Measurements from ENCODE around the gene OXLD1. TPM values are rescaled to one million over a fixed set of nuclear protein-coding genes. Genes with fewer than 3 reads are reported as not detected.

OXLD1 gene
- total RNA-seq, 2 donors from 2014 or later = 19.3 to 19.6 TPM

GRCh38 chr17:81651692-81652091 lies 14.7 kb downstream of the OXLD1 start:
- TF ChIP-seq CTCF (IDR thresholded peaks at IDR 0.05) = no peak

GRCh38 chr17:81650951-81651350 lies 15.5 kb downstream of the OXLD1 start:
- Histone ChIP-seq H3K27me3 (peaks cover 4 to 9% of the 10 kb centered on the region in 2 donors), H3K27ac (no peak overlapping the region), H3K4me3 (no peak overlapping the region), H3K36me3 (no peaks in the 10 kb centered on the region), H3K9me3 (peaks cover 0 to 6% of the 10 kb centered on the region in 2 donors), H3K4me1 (no peaks in the 10 kb centered on the region)
- no peak for DNase-seq (ENCODE audit: low spot score)
- TF ChIP-seq CTCF (IDR thresholded peaks at IDR 0.05) = no peak

More at GRCh38 chr17:81651692-81652091, 14.7 kb downstream of the OXLD1 start:
- H3K27me3 ChIP-seq = peaks cover 4 to 9% of the 10 kb centered on the region in 2 donors
- no peaks in the 10 kb centered on the region for H3K36me3 ChIP-seq
- H3K4me3 ChIP-seq = no peak overlapping the region
- no peaks in the 10 kb centered on the region for H3K4me1 ChIP-seq
- peaks cover 0 to 6% of the 10 kb centered on the region in 2 donors for H3K9me3 ChIP-seq
- no peak overlapping the region for H3K27ac ChIP-seq
- no peak for DNase-seq (ENCODE audit: low spot score)

- DNase-seq (ENCODE audit: low spot score) = no peak
- no peak overlapping the region for H3K27ac ChIP-seq
- H3K4me3 ChIP-seq = no peak overlapping the region
- TF ChIP-seq CTCF (IDR thresholded peaks at IDR 0.05) = no peak
- peaks cover 4 to 9% of the 10 kb centered on the region in 2 donors for H3K27me3 ChIP-seq
- no peaks in the 10 kb centered on the region for H3K4me1 ChIP-seq
- peaks cover 0 to 6% of the 10 kb centered on the region in 2 donors for H3K9me3 ChIP-seq
- no peaks in the 10 kb centered on the region for H3K36me3 ChIP-seq
These were observed 17.7 kb downstream of the OXLD1 start for GRCh38 chr17:81648707-81649085.

- H3K27me3 ChIP-seq = peaks cover 4 to 9% of the 10 kb centered on the region in 2 donors
- no peak overlapping the region for H3K4me3 ChIP-seq
- no peak for TF ChIP-seq CTCF (IDR thresholded peaks at IDR 0.05)
- no peaks in the 10 kb centered on the region for H3K36me3 ChIP-seq
- H3K27ac ChIP-seq = no peak overlapping the region
- no peaks in the 10 kb centered on the region for H3K4me1 ChIP-seq
- peaks cover 0 to 6% of the 10 kb centered on the region in 2 donors for H3K9me3 ChIP-seq
- DNase-seq (ENCODE audit: low spot score) = no peak
These were observed 18.2 kb downstream of the OXLD1 start for GRCh38 chr17:81648013-81648706.

- Histone ChIP-seq H3K27me3 (peaks cover 4 to 9% of the 10 kb centered on the region in 2 donors), H3K4me3 (no peak overlapping the region), H3K4me1 (no peaks in the 10 kb centered on the region), H3K9me3 (peaks cover 0 to 6% of the 10 kb centered on the region in 2 donors), H3K27ac (no peak overlapping the region), H3K36me3 (no peaks in the 10 kb centered on the region)
- TF ChIP-seq CTCF (IDR thresholded peaks at IDR 0.05) = no peak
- DNase-seq (ENCODE audit: low spot score) = no peak
These were observed 18.8 kb downstream of the OXLD1 start for GRCh38 chr17:81647640-81648012.
